Measurements from ENCODE around the gene OSMR.
"Not testable (repeated sequence)": the region's sequence is repeated elsewhere in the genome, so short reads cannot be mapped to it uniquely, and the experiment has no call there.

Gene OSMR

DNA sequence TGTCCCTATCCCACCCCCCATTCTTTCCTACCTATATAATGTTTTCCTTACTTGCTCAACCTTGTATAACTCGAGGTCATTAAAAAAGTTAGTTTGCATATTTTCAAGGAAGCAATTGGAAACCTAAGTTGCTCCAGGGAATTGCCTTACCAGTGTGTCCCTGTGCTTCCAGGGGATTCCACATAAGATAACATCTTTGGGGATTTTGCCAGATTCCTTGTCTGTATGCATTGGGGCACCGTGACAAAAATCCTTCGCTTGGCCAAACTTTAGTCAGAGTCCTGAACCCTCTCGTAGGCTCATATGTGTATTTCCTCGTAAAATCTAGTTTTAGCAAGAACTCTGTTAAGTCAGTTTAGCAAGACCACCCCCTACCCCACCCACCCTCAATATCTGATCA is 14.7 kb upstream of the OSMR start:
- DNase-seq: no peak

- no peak for DNase-seq
Measured at GRCh38 chr5:38831909-38832308, 13.9 kb upstream of the OSMR start.

DNA sequence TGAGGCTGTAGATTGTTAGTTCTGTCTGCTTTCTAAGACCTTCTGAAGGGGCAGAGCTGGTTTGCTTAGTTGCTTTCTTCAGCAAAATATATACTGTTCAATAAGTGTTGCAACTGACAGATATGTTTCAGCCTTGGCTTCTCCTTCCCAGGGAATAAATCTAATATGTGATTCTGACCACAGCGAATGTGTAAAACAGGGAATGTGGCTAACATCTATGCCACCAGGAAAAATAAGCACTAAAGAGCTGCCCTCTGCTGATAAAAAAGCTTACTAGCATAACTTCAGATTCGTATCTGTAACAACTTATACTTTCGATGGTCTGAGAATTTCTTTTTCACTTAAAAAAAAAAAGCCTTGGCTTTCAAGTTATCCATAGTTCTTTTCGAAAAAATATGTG is 13.0 kb upstream of the OSMR start:
- no peak for DNase-seq

DNA sequence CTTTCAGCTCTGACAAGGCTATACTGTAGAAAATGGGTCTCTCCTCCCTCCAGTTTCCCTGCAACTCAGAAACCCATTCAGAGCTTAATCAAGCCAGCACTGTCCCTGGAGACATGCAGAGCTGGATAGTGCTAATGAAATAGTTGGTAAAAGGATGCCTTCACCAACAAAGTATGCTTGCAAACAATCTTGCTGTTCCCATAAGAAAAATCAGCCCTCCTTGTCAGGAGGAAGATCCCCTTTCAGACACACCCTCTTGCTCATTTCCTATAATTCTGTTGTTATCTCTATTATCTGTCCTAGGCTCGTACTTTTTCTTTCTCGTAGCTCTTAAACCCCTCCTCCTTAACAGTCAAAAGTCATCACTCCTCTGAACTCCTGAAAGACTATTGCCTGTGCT is 9.9 kb upstream of the OSMR start:
- DNase-seq: no peak

GRCh38 chr5:38837416-38837815 is 8.4 kb upstream of the OSMR start:
- no peak for DNase-seq

GRCh38 chr5:38837932-38838331 is 7.9 kb upstream of the OSMR start:
- no peak for DNase-seq

- DNase-seq: no peak
Measured at GRCh38 chr5:38843665-38844064, 2.1 kb upstream of the OSMR start.

DNA sequence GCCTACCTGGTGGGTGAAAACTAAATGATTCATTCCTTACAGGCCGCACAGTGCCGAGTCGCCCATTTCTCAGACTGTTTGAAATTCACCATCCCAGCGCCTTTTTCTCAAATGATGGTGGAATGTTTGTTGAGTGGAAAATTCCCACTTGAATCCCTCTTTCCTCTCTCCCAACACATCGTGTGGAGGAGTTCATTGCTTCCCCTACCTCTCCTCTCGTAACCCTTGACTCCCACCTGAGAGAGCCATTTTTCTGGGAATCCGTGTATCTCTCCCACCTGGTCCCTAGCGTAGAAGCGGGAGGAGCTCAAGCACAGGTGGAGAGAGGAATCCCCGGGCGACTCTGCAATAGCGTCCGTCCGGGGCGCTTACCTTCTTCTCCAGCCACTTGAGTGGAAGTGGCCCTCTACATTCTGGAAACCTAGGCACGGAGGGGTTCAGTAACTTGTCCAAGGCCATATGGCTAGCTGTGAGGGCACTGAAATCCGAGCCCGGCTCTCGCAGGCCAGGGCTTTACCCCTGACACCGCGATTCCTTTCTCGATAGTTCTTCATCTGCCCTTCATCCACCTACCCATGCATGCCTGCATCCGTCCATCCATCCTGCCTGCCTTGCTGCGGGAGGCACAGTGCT is 683 bp downstream of the OSMR start:
- DNase-seq: no peak

DNA sequence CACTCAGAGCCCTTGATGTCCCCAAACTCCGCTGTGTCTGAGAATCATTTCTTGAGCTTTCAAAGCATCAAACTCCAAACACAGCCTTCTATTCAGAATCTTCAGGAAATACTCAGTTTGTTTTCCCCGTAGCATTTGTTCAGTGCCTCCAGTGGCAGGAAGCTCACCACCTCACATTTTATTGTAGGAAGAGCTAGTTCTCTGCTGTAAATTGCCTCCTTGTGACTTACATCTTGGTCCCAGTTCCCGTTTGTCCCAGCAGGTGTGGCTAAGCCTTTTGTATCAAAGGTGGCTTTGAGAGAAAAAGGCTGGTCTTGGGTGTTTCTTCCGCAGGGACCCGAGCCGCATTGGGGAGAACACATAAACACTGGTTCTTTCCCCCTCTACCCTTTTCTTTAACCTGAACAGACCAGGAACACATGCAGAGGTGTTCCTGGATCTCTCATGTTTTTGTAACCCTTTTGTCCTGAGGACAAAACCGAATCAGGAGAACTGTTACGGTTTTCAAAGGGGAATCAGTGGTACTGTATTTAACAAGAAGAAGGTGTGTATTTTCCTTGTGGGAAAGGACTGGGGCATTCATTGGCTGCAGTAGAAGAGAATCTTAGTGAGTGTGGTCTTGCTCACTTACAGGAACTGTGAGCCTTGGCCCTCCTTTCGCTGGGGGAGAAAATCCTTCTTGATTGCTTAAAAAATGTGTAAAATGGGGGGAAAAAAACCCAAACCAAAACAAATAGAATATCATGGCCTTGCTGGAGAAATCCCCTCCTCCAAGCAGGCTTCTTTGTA is 1.9 kb downstream of the OSMR start:
- DNase-seq: no peak

DNA sequence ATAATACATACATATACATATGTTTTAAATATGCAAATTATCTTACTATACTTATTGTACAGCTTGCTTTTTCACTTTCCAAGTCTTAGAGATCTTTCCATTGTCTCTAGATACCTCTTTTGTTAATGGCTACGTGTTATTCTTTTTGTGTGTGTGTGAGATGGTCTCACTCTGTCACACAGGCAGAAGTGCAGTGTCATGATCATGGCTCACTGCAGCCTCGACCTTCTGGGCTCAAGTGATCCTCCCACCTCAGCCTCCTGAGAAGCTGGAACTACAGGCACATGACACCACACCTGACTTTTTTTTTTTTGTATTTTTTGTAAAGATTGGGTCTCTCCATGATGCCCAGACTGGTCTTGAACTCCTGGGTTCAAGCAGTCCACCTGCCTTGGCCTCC is 2.8 kb downstream of the OSMR start:
- no peak for DNase-seq

DNA sequence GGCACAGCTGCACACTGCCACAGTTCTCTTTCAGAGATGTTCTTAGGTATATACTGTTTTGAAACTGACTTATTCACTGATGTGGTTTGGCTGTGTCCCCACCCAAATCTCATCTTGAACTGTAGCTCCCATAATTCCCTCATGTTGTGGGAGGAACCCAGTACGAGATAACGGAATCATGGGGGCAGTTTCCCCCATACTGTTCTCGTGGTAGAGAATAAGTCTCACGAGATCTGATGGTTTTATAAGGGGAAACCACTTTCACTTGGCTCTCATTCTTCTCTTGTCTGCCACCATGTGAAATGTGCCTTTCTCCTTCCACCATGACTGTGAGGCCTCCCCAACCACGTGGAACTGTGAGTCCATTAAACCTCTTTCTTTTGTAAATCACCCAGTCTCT is 5.8 kb downstream of the OSMR start:
- not testable (repeated sequence) for DNase-seq

GRCh38 chr5:38853753-38854470 is 8.1 kb downstream of the OSMR start:
- no peak for DNase-seq

DNA sequence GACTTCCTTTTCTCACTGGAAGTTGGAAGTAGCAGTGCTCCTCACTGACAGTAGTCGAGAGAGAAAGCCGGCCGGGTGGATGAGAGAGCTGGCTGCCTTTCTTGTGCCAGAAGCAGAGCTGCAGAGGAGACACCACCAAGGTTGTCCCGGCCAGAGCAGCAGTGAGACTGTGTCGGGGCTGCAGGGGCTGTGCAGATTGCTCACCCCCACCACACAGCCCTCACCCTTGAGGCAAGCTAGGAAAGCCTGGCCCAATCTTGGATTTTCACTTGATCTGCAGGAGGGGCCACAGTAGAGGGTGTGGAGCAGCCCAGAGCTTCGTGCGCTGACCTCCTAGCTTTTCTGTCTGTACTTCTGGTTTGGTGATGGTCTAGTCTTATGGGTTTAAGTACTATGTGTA is 9.1 kb downstream of the OSMR start:
- no peak for DNase-seq

DNA sequence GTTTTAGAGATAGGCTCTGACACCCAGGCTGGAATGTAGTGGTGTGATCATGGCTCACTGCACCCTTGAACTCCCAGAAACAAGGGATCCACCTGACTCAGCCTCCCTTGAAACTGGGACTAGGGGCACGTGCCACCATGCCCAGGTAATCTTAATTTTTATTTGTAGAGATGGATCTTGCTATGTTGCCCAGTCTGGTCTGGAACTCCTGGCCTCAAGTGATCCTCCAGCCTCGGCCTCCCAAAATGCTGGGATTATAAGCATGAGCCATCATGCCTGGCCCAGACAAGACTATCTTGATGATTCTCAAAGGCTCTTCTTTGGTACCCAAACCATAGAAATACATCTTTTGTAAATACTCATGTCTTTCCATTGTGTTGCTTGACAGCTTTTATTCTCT is 10.8 kb downstream of the OSMR start:
- no peak for DNase-seq

DNA sequence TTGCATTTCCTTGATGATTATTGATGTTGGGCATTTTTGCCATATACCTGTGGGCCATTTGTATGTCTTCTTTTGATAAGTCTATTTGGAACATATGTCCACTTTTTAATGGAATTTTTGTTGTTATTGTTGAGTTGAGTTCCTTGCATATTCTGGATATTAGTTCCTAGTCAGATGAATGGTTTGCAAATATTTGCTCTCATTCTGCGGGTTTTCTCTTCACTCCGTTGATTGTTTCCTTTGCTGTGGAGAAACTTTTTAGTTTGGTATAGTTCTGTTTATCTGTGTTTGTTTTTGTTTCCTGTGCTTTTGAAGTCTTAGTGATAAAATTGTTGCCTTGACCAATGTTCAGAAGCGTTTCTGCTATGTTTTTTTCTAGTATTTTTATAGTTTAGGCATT is 13.0 kb downstream of the OSMR start:
- no peak for DNase-seq

DNA sequence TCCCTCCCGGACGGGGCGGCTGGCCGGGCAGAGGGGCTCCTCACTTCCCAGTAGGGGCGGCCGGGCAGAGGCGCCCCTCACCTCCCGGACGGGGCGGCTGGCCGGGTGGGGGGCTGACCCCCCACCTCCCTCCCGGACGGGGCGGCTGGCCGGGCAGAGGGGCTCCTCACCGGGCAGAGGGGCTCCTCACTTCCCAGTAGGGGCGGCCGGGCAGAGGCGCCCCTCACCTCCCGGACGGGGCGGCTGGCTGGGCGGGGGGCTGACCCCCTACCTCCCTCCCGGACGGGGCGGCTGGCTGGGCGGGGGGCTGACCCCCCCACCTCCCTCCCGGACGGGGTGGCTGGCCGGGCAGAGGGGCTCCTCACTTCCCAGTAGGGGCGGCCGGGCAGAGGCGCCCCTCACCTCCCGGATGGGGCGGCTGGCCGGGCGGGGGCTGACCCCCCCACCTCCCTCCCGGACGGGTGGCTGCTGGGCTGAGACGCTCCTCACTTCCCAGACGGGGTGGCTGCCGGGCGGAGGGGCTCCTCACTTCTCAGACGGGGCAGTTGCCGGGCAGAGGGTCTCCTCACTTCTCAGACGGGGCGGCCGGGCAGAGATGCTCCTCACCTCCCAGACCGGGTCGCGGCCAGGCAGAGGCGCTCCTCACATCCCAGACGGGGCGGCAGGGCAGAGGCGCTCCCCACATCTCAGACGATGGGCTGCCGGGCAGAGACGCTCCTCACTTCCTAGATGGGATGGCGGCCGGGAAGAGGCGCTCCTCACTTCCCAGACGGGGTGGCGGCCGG is 16.4 kb downstream of the OSMR start:
- DNase-seq: not testable (repeated sequence)

DNA sequence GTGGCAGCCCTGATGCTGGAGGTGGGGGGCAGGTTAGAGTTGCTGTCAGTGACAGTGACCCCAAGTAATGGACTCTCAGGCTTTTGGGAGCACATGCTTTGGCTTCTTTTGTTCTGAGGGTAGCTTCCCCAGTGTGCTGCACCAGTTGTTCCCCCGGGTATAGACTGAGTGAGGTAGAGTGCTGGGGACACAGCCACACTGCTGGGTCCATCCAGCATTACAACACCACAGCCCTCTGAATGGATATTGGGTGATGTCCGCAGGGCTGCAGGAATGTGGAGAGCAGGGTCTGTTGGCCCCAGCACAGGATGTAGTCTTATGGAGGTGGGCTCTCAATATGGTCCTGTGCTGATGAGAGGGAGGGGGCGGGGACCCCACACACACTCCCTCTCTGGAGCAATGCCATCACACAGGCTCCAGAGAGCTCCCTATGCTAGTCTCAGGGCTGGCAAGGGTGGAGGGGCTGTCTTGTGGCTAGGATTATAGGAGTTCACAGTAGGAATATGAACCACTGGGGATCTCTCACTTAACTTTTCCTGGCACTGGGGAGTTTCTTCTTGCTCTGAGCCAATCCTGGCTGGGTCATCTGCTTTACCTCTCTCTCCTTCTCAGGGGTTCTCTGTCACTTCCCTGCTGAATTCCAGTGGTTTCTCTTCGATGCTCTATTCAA is 20.7 kb downstream of the OSMR start:
- no peak for DNase-seq

- DNase-seq: no peak
Measured at GRCh38 chr5:38867032-38867398, 21.2 kb downstream of the OSMR start.

- no peak for DNase-seq
Measured at GRCh38 chr5:38867416-38867815, 21.6 kb downstream of the OSMR start.

DNA sequence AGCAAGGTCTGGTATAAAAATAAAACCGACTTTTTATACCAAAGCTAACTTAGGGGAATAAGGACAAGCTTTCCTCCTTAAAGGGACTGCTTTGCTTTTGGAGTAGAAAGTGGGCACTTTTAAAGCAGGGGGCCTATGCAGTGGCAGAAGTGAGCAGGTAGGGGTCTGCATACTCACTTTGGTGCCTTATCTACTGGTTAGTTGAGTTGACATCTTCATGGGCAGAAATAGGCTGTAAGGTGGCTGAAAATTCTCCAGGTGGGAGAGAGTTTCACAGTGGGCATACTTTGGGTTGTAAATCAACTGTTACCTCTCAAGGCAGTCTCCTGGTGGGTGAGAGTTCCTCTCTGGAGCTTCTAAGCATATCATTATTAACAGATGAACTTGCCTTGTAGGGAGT is 24.8 kb downstream of the OSMR start:
- DNase-seq: no peak

GRCh38 chr5:38871058-38871605 is 25.3 kb downstream of the OSMR start:
- no peak for DNase-seq

DNA sequence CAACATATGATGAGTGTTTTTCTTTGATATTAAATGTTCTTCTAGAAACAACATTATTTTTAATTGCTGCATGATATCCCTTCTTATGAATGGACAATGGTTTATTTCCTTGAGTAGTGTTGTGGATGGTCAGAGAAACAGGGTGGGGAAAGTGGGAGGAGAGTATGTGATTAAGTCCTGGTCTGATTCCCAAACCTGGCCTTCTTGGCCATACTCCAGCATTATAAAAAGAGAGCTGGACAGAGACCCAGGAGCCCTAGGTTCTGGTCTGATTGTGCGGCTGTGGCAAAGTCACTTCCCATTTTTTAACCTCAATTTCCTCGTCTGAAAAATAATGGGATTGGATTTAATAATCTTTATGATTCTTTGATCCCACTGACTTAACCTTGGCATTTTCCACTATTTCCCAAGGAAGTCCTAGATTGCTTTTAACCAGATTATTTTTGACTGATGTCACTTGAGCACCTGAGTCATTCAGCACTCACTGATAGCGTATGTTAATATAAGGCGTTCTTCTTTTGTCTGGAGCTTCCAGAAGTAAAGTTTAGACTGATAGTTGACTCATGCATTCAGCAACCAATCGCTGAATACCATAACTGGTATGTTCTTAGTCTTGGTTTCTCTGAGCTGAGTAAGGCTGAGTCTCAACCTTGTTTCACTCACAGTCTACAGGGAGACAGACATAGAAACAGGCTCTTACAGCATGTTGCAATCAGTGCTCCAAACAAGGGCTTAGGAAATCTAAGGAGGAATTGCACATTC is 26.2 kb downstream of the OSMR start:
- no peak for DNase-seq

Data from stimulated activated CD4-positive, alpha-beta T cell treated with anti-CD3 and anti-CD28 coated beads, Interleukin-15, amount 100 ng/mL, for 24 hours (primary cell).